Neural cell (in vitro differentiated cells): ENCODE results near the gene ZMYND19. TPM values are rescaled to one million over a fixed set of nuclear protein-coding genes. Genes with fewer than 3 reads are reported as not detected.

Source experiments
- H2AFZ ChIP-seq: fragments of 200-600, 300-800 bp; sonication (generic), shearing (Covaris generic); 2 replicates; pipeline ENCODE4 v1.6.0; 2014; ENCODE audit warnings: low read depth, mild to moderate bottlenecking, antibody characterized with exemption, low read length, moderate library complexity
- H3F3A ChIP-seq: fragments of 200-600 bp; shearing (Covaris generic); 2 replicates; pipeline ENCODE4 v1.6.1; 2016; ENCODE audit warnings: mild to moderate bottlenecking, moderate library complexity, mixed read lengths, antibody characterized with exemption, low read length; ENCODE audit not compliant: insufficient read depth, poor library complexity, severe bottlenecking
- H3K27ac ChIP-seq: fragments of 200-600, 300-800 bp; sonication (generic), shearing (Covaris generic); 2 replicates; pipeline ENCODE4 v1.5.1; 2014; ENCODE audit warnings: mild to moderate bottlenecking, low read length, moderate library complexity
- H3K27me3 ChIP-seq: fragments of 300-800, 200-600 bp; sonication (generic), shearing (Covaris generic); 2 replicates; pipeline ENCODE4 v1.6.0; 2014; ENCODE audit warnings: mild to moderate bottlenecking, low read depth, low read length, moderate library complexity; ENCODE audit not compliant: insufficient read depth
- H3K36me3 ChIP-seq: fragments of 300-800, 200-600 bp; sonication (generic), shearing (Covaris generic); 2 replicates; pipeline ENCODE4 v1.5.1; 2014; ENCODE audit warnings: mild to moderate bottlenecking, antibody characterized with exemption, low read length, moderate library complexity; ENCODE audit not compliant: insufficient read depth
- H3K4me2 ChIP-seq: fragments of 300-800, 200-600 bp; sonication (generic), shearing (Covaris generic); 2 replicates; pipeline ENCODE4 v1.6.0; 2014; ENCODE audit warnings: mild to moderate bottlenecking, low read length
- H3K4me3 ChIP-seq: fragments of 300-800, 200-600 bp; sonication (generic), shearing (Covaris generic); 2 replicates; pipeline ENCODE4 v1.5.1; 2014; ENCODE audit warnings: mild to moderate bottlenecking, low read length, moderate library complexity
- H3K79me2 ChIP-seq: fragments of 200-600 bp; shearing (Covaris generic); replicated peaks from 2 replicates; pipeline ENCODE4 v1.6.0; 2014; ENCODE audit warnings: mild to moderate bottlenecking, low read length, moderate library complexity; ENCODE audit not compliant: insufficient read depth
- H3K9ac ChIP-seq: fragments of 300-800, 200-600 bp; sonication (generic), shearing (Covaris generic); 2 replicates; pipeline ENCODE4 v1.6.1; 2016; ENCODE audit warnings: mild to moderate bottlenecking, low read length, mixed read lengths
- H3K9me2 ChIP-seq: fragments of 200-600 bp; shearing (Covaris generic); 2 replicates; pipeline ENCODE4 v1.6.1; 2016; ENCODE audit warnings: mild to moderate bottlenecking, low read length, mixed read lengths; ENCODE audit not compliant: insufficient read depth
- H3K9me3 ChIP-seq: fragments of 200-600, 300-800 bp; sonication (generic), shearing (Covaris generic); 2 replicates; pipeline ENCODE4 v1.6.1; 2016; ENCODE audit warnings: mild to moderate bottlenecking, mixed run types, low read length, moderate library complexity, mixed read lengths
- H4K20me1 ChIP-seq: fragments of 200-600 bp; shearing (Covaris generic); 2 replicates; pipeline ENCODE4 v1.6.1; 2016; ENCODE audit warnings: mild to moderate bottlenecking, mixed run types; ENCODE audit not compliant: insufficient read depth
- EP300 ChIP-seq: fragments of 450-650 bp; conservative IDR thresholded peaks from 2 replicates; pipeline ENCODE4 v1.6.1; 2014; ENCODE audit warnings: antibody characterized with exemption, mild to moderate bottlenecking, moderate library complexity; ENCODE audit not compliant: poor library complexity, severe bottlenecking
- EZH2 ChIP-seq: fragments of 200-600, 300-800 bp; shearing (Covaris generic), sonication (generic); IDR thresholded peaks from 2 replicates; pipeline ENCODE4 v1.6.1; 2014; ENCODE audit warnings: antibody characterized with exemption, low read length, borderline replicate concordance, mild to moderate bottlenecking; ENCODE audit not compliant: insufficient read depth, poor library complexity, severe bottlenecking
- MXI1 ChIP-seq: fragments of 450-650 bp; conservative IDR thresholded peaks from 2 replicates; pipeline ENCODE4 v1.6.1; 2014; ENCODE audit warnings: antibody characterized with exemption, mild to moderate bottlenecking; ENCODE audit not compliant: poor library complexity, severe bottlenecking
- POLR2AphosphoS5 ChIP-seq: IDR thresholded peaks from 2 replicates; pipeline ENCODE4 v1.6.1; 2012
- RAD21 ChIP-seq: fragments of 450-650 bp; conservative IDR thresholded peaks from 2 replicates; pipeline ENCODE4 v1.6.1; 2014; ENCODE audit warnings: antibody characterized with exemption, mild to moderate bottlenecking, moderate library complexity
- REST ChIP-seq: IDR thresholded peaks from 2 replicates; pipeline ENCODE4 v1.6.1; 2012; ENCODE audit warnings: borderline replicate concordance
- SMC3 ChIP-seq: fragments of 450-650 bp; conservative IDR thresholded peaks from 2 replicates; pipeline ENCODE4 v1.6.1; 2014; ENCODE audit warnings: antibody characterized with exemption, mild to moderate bottlenecking, moderate library complexity; ENCODE audit not compliant: poor library complexity
- TAF1 ChIP-seq: IDR thresholded peaks from 2 replicates; pipeline ENCODE4 v1.6.1; 2012; ENCODE audit warnings: low read depth
- polyA plus RNA-seq: library from polyadenylated mRNA; depleted of rRNA; stranded (reverse); fragments of >200 nt; gene quantifications from 2 replicates; pipeline ENCODE4 v1.2.3, GENCODE V29; 2014
- TF ChIP-seq, protein P1 (sequence below): fragments of 450-650 bp; IDR thresholded peaks from 2 replicates; pipeline ENCODE4 v1.5.1; 2014; ENCODE audit warnings: antibody characterized with exemption, mild to moderate bottlenecking, moderate library complexity; ENCODE audit not compliant: poor library complexity, severe bottlenecking

The ZMYND19 gene
- polyA plus RNA-seq, 1 donor from 2014 or later, result 54.8 TPM

- Histone ChIP-seq H3F3A (no peaks in the 10 kb centered on the region), H3K79me2 (peaks cover 14% of the 10 kb centered on the region), H3K4me3 (no peak overlapping the region), H3K36me3 (no peaks in the 10 kb centered on the region), H3K9me2 (no peaks in the 10 kb centered on the region), H3K9me3 (no peaks in the 10 kb centered on the region), H3K9ac (no peak overlapping the region), H3K27me3 (no peaks in the 10 kb centered on the region), H2AFZ (no peak overlapping the region), H3K4me2 (no peak overlapping the region), H4K20me1 (no peaks in the 10 kb centered on the region), H3K27ac (no peak overlapping the region)
- TF ChIP-seq EZH2 (no peak), POLR2AphosphoS5 (no peak), RAD21 (no peak), MXI1 (no peak), SMC3 (no peak), EP300 (no peak), REST (no peak), TAF1 (no peak)
- TF ChIP-seq, protein P1, sequence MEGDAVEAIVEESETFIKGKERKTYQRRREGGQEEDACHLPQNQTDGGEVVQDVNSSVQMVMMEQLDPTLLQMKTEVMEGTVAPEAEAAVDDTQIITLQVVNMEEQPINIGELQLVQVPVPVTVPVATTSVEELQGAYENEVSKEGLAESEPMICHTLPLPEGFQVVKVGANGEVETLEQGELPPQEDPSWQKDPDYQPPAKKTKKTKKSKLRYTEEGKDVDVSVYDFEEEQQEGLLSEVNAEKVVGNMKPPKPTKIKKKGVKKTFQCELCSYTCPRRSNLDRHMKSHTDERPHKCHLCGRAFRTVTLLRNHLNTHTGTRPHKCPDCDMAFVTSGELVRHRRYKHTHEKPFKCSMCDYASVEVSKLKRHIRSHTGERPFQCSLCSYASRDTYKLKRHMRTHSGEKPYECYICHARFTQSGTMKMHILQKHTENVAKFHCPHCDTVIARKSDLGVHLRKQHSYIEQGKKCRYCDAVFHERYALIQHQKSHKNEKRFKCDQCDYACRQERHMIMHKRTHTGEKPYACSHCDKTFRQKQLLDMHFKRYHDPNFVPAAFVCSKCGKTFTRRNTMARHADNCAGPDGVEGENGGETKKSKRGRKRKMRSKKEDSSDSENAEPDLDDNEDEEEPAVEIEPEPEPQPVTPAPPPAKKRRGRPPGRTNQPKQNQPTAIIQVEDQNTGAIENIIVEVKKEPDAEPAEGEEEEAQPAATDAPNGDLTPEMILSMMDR, result no peak
Observed at GRCh38 chr9:137575364-137575715, 15.0 kb downstream of the ZMYND19 start.

GRCh38 chr9:137574192-137574591 is 16.1 kb downstream of the ZMYND19 start:
- Histone ChIP-seq H3K36me3 (no peaks in the 10 kb centered on the region), H3K4me2 (no peak overlapping the region), H3K79me2 (peaks cover 14% of the 10 kb centered on the region)

More at GRCh38 chr9:137574192-137574591, 16.1 kb downstream of the ZMYND19 start:
- no peak overlapping the region for H2AFZ ChIP-seq
- H3F3A ChIP-seq, result no peaks in the 10 kb centered on the region
- no peak for TF ChIP-seq TAF1
- TF ChIP-seq, protein P1, result no peak
- H3K4me3 ChIP-seq, result no peak overlapping the region
- no peak overlapping the region for H3K9ac ChIP-seq
- H4K20me1 ChIP-seq, result no peaks in the 10 kb centered on the region
- no peak overlapping the region for H3K27ac ChIP-seq
- no peaks in the 10 kb centered on the region for H3K9me2 ChIP-seq
- H3K27me3 ChIP-seq, result no peaks in the 10 kb centered on the region
- H3K9me3 ChIP-seq, result no peaks in the 10 kb centered on the region
